Vagina (tissue), 2 donors: ENCODE results near the gene DNASE1L3.

Experiments used
- CTCF ChIP-seq, 3 experiments: fragments of 450-650 bp in 2 of 3; fragments of 200-600 bp in 1 of 3; sonication (generic) in 1 of 3; IDR thresholded peaks; one replicate each; pipeline ENCODE4 v1.5.1; 2017 to 2019; ENCODE audit warnings: antibody characterized with exemption in 3 of 3, mild to moderate bottlenecking in 2 of 3, moderate library complexity in 2 of 3
- POLR2A ChIP-seq, 2 donors: fragments of 450-650 bp; IDR thresholded peaks; one replicate each; pipeline ENCODE4 v1.6.1; 2017; ENCODE audit warnings: antibody characterized with exemption in 2 of 2, mild to moderate bottlenecking in 2 of 2, moderate library complexity in 2 of 2

- TF ChIP-seq CTCF (IDR thresholded peaks at IDR 0.05), result no peak
- no peak for TF ChIP-seq POLR2A (IDR thresholded peaks at IDR 0.05)
These were observed 46.4 kb downstream of the DNASE1L3 start for GRCh38 chr3:58164199-58164879.
